Panc1 (cell line): ENCODE measurements around the gene SCAF11.

ENCODE experiments used
- POLR2AphosphoS5 ChIP-seq: IDR thresholded peaks from 2 replicates; pipeline ENCODE4 v1.6.1; 2012; ENCODE audit warnings: mild to moderate bottlenecking, low read depth, low read length, moderate library complexity
- SIN3A ChIP-seq: IDR thresholded peaks from 2 replicates; pipeline ENCODE4 v1.6.1; 2012; ENCODE audit warnings: low read depth, mild to moderate bottlenecking, low read length, moderate library complexity, borderline replicate concordance; ENCODE audit not compliant: insufficient read depth
- TCF7L2 ChIP-seq: IDR thresholded peaks from 2 replicates; pipeline ENCODE4 v1.6.1; 2011; ENCODE audit warnings: mild to moderate bottlenecking, low read depth, low read length, inconsistent platforms
- TF ChIP-seq, protein P1 (sequence below): fragments of 450-650 bp; IDR thresholded peaks from 2 replicates; pipeline ENCODE4 v1.5.1; 2017; ENCODE audit warnings: mild to moderate bottlenecking
- TF ChIP-seq, protein P2 (sequence below), 2 experiments: IDR thresholded peaks; 2 replicates each; pipeline ENCODE4 v1.6.1; 2011 to 2012; ENCODE audit warnings: low read depth in 2 of 2, control low read depth in 1 of 2, low read length in 1 of 2, mild to moderate bottlenecking in 1 of 2, moderate library complexity in 1 of 2; ENCODE audit not compliant: insufficient read depth in 1 of 2

DNA sequence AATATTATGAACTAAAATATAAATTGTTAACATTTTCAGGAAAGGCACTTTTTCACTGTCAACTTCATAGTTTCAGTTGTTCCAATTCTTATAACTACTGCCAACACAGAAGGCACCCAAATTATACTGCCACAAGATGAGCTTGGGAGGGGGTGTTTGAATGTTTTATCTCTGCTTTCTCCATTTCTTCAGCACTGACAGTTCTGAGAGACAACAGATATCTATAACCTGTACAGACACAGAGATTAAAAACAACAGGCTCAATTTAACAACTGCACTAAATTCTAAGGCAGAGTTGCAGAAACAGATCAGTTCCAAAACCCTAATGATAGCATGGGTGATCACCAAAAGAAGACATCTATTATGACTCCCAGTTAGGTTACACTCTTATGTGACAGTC, 12.8 kb downstream of the SCAF11 start:
- TF ChIP-seq, protein P1, sequence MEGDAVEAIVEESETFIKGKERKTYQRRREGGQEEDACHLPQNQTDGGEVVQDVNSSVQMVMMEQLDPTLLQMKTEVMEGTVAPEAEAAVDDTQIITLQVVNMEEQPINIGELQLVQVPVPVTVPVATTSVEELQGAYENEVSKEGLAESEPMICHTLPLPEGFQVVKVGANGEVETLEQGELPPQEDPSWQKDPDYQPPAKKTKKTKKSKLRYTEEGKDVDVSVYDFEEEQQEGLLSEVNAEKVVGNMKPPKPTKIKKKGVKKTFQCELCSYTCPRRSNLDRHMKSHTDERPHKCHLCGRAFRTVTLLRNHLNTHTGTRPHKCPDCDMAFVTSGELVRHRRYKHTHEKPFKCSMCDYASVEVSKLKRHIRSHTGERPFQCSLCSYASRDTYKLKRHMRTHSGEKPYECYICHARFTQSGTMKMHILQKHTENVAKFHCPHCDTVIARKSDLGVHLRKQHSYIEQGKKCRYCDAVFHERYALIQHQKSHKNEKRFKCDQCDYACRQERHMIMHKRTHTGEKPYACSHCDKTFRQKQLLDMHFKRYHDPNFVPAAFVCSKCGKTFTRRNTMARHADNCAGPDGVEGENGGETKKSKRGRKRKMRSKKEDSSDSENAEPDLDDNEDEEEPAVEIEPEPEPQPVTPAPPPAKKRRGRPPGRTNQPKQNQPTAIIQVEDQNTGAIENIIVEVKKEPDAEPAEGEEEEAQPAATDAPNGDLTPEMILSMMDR = no peak
- no peak for TF ChIP-seq SIN3A
- TF ChIP-seq, protein P2, sequence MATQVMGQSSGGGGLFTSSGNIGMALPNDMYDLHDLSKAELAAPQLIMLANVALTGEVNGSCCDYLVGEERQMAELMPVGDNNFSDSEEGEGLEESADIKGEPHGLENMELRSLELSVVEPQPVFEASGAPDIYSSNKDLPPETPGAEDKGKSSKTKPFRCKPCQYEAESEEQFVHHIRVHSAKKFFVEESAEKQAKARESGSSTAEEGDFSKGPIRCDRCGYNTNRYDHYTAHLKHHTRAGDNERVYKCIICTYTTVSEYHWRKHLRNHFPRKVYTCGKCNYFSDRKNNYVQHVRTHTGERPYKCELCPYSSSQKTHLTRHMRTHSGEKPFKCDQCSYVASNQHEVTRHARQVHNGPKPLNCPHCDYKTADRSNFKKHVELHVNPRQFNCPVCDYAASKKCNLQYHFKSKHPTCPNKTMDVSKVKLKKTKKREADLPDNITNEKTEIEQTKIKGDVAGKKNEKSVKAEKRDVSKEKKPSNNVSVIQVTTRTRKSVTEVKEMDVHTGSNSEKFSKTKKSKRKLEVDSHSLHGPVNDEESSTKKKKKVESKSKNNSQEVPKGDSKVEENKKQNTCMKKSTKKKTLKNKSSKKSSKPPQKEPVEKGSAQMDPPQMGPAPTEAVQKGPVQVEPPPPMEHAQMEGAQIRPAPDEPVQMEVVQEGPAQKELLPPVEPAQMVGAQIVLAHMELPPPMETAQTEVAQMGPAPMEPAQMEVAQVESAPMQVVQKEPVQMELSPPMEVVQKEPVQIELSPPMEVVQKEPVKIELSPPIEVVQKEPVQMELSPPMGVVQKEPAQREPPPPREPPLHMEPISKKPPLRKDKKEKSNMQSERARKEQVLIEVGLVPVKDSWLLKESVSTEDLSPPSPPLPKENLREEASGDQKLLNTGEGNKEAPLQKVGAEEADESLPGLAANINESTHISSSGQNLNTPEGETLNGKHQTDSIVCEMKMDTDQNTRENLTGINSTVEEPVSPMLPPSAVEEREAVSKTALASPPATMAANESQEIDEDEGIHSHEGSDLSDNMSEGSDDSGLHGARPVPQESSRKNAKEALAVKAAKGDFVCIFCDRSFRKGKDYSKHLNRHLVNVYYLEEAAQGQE (IDR thresholded peaks at IDR 0.05; ENCODE audit: insufficient read depth in 1 of 2, low read depth in 2 of 2, low read length in 1 of 2) = no peak
- no peak for TF ChIP-seq POLR2AphosphoS5
- TF ChIP-seq TCF7L2 = no peak
